ENCODE measurements around the gene RBM19.

DNA sequence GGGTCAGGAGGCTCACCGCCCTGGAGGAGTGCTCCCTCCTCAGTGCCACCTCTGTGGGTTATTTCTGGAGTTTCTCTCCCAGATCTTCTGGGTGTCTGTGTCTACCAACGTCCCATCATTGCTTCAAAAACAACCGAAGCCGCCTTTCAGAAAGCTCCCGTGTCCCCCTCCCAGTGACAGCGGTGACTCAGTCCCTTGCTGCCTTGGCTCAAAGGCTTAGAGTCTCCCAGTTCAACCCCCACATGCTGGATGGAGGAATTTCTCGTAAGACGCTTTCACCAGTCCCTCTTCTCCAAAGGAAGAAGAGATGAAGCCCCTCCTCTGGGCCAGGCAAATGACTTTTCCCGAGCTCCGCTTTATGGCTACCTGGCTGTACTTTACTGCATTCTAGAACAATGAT, 146.6 kb downstream of the RBM19 start:
- TF ChIP-seq, protein P1, sequence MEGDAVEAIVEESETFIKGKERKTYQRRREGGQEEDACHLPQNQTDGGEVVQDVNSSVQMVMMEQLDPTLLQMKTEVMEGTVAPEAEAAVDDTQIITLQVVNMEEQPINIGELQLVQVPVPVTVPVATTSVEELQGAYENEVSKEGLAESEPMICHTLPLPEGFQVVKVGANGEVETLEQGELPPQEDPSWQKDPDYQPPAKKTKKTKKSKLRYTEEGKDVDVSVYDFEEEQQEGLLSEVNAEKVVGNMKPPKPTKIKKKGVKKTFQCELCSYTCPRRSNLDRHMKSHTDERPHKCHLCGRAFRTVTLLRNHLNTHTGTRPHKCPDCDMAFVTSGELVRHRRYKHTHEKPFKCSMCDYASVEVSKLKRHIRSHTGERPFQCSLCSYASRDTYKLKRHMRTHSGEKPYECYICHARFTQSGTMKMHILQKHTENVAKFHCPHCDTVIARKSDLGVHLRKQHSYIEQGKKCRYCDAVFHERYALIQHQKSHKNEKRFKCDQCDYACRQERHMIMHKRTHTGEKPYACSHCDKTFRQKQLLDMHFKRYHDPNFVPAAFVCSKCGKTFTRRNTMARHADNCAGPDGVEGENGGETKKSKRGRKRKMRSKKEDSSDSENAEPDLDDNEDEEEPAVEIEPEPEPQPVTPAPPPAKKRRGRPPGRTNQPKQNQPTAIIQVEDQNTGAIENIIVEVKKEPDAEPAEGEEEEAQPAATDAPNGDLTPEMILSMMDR (IDR thresholded peaks at IDR 0.05; ENCODE audit: low read depth, low read length, missing input control): no peak
- no peak for TF ChIP-seq FOXA2 (IDR thresholded peaks at IDR 0.05)
- TF ChIP-seq, protein P2, sequence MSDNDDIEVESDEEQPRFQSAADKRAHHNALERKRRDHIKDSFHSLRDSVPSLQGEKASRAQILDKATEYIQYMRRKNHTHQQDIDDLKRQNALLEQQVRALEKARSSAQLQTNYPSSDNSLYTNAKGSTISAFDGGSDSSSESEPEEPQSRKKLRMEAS (IDR thresholded peaks at IDR 0.05): no peak
- TF ChIP-seq HNF4G (IDR thresholded peaks at IDR 0.05): no peak
- TF ChIP-seq TAF1 (conservative IDR thresholded peaks at IDR 0.05): no peak
- TF ChIP-seq, protein P3, sequence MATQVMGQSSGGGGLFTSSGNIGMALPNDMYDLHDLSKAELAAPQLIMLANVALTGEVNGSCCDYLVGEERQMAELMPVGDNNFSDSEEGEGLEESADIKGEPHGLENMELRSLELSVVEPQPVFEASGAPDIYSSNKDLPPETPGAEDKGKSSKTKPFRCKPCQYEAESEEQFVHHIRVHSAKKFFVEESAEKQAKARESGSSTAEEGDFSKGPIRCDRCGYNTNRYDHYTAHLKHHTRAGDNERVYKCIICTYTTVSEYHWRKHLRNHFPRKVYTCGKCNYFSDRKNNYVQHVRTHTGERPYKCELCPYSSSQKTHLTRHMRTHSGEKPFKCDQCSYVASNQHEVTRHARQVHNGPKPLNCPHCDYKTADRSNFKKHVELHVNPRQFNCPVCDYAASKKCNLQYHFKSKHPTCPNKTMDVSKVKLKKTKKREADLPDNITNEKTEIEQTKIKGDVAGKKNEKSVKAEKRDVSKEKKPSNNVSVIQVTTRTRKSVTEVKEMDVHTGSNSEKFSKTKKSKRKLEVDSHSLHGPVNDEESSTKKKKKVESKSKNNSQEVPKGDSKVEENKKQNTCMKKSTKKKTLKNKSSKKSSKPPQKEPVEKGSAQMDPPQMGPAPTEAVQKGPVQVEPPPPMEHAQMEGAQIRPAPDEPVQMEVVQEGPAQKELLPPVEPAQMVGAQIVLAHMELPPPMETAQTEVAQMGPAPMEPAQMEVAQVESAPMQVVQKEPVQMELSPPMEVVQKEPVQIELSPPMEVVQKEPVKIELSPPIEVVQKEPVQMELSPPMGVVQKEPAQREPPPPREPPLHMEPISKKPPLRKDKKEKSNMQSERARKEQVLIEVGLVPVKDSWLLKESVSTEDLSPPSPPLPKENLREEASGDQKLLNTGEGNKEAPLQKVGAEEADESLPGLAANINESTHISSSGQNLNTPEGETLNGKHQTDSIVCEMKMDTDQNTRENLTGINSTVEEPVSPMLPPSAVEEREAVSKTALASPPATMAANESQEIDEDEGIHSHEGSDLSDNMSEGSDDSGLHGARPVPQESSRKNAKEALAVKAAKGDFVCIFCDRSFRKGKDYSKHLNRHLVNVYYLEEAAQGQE (IDR thresholded peaks at IDR 0.05): no peak
- no peak for TF ChIP-seq RXRA (IDR thresholded peaks at IDR 0.05)
- no peak for TF ChIP-seq GABPA (IDR thresholded peaks at IDR 0.05 in 1 of 2, conservative IDR thresholded peaks at IDR 0.05 in 1 of 2)
- TF ChIP-seq, protein P4, sequence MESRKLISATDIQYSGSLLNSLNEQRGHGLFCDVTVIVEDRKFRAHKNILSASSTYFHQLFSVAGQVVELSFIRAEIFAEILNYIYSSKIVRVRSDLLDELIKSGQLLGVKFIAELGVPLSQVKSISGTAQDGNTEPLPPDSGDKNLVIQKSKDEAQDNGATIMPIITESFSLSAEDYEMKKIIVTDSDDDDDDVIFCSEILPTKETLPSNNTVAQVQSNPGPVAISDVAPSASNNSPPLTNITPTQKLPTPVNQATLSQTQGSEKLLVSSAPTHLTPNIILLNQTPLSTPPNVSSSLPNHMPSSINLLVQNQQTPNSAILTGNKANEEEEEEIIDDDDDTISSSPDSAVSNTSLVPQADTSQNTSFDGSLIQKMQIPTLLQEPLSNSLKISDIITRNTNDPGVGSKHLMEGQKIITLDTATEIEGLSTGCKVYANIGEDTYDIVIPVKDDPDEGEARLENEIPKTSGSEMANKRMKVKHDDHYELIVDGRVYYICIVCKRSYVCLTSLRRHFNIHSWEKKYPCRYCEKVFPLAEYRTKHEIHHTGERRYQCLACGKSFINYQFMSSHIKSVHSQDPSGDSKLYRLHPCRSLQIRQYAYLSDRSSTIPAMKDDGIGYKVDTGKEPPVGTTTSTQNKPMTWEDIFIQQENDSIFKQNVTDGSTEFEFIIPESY (IDR thresholded peaks at IDR 0.05): no peak
- no peak for TF ChIP-seq YY1 (IDR thresholded peaks at IDR 0.05)
- no peak for TF ChIP-seq SP1 (IDR thresholded peaks at IDR 0.05)
